Upper lobe of left lung (tissue), 4 donors: ENCODE results near the gene RAD50.

Experiments used
- EP300 ChIP-seq, 4 donors: sonication (generic); formaldehyde crosslinking; IDR thresholded peaks; one replicate each; pipeline ENCODE4 v1.5.1; 2017; ENCODE audit warnings: antibody characterized with exemption in 4 of 4, control low read depth in 2 of 4
- POLR2A ChIP-seq, 4 donors: fragments of 450-650 bp; IDR thresholded peaks; one replicate each; pipeline ENCODE4 v1.5.1; 2016 to 2017; ENCODE audit warnings: antibody characterized with exemption in 4 of 4, mild to moderate bottlenecking in 2 of 4

- TF ChIP-seq POLR2A (IDR thresholded peaks at IDR 0.05) (no peak), EP300 (IDR thresholded peaks at IDR 0.05) (no peak)
Measured at GRCh38 chr5:132666310-132667123, 109.7 kb downstream of the RAD50 start.
